Measurements from ENCODE around the gene RFLNA.

Gene RFLNA

DNA sequence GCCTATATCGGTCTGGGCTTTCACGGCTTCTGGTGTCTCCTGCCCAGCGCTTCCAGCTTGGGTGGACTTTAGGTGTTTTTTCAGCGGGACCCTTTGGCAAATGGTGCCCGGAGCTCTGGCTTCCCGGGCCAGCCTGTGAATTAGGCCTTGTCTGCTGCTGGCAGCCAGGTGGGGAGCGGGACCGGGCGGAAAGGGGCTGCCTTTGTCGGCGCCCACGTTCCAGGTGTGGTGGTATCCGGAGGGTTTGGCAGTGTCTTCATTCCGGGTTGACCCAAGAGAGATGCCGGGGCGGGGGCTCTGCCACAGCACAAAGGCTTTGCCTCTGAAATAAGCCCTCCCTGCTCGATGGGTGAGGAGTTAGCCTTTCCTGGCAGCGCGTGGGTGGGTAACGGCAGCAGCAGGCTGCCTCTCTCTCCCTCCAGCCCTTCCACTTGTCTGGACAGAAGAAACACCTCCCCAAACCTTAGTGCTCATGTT is 9.5 kb downstream of the RFLNA start:
- Histone ChIP-seq H3K27me3 (ENCODE audit: insufficient read depth, low read length) (no peaks in the 10 kb centered on the region), H3K36me3 (ENCODE audit: insufficient read depth, low read length) (no peaks in the 10 kb centered on the region), H3K4me1 (ENCODE audit: insufficient read depth, low read length, severe bottlenecking) (no peaks in the 10 kb centered on the region), H3K9ac (ENCODE audit: low read length) (no peak overlapping the region), H4K20me1 (ENCODE audit: insufficient read depth, low read length) (no peaks in the 10 kb centered on the region), H3K9me3 (ENCODE audit: low read length) (no peaks in the 10 kb centered on the region), H3K4me3 (ENCODE audit: low read depth, low read length, poor library complexity, severe bottlenecking) (no peak overlapping the region), H3K79me2 (ENCODE audit: insufficient read depth, low read length) (no peaks in the 10 kb centered on the region), H3K27ac (ENCODE audit: low read depth, low read length, poor library complexity, severe bottlenecking) (no peak overlapping the region), H3K4me2 (ENCODE audit: low read length) (no peak overlapping the region), H3K9me2 (ENCODE audit: low read depth, low read length) (no peaks in the 10 kb centered on the region), H2AFZ (ENCODE audit: low read length) (no peak overlapping the region), H3F3A (ENCODE audit: insufficient read depth, low read length) (no peaks in the 10 kb centered on the region)
- TF ChIP-seq, protein P1, sequence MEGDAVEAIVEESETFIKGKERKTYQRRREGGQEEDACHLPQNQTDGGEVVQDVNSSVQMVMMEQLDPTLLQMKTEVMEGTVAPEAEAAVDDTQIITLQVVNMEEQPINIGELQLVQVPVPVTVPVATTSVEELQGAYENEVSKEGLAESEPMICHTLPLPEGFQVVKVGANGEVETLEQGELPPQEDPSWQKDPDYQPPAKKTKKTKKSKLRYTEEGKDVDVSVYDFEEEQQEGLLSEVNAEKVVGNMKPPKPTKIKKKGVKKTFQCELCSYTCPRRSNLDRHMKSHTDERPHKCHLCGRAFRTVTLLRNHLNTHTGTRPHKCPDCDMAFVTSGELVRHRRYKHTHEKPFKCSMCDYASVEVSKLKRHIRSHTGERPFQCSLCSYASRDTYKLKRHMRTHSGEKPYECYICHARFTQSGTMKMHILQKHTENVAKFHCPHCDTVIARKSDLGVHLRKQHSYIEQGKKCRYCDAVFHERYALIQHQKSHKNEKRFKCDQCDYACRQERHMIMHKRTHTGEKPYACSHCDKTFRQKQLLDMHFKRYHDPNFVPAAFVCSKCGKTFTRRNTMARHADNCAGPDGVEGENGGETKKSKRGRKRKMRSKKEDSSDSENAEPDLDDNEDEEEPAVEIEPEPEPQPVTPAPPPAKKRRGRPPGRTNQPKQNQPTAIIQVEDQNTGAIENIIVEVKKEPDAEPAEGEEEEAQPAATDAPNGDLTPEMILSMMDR (IDR thresholded peaks at IDR 0.05; ENCODE audit: low read length): no peak
- TF ChIP-seq EZH2 (IDR thresholded peaks at IDR 0.05; ENCODE audit: borderline replicate concordance, low read length): no peak

DNA sequence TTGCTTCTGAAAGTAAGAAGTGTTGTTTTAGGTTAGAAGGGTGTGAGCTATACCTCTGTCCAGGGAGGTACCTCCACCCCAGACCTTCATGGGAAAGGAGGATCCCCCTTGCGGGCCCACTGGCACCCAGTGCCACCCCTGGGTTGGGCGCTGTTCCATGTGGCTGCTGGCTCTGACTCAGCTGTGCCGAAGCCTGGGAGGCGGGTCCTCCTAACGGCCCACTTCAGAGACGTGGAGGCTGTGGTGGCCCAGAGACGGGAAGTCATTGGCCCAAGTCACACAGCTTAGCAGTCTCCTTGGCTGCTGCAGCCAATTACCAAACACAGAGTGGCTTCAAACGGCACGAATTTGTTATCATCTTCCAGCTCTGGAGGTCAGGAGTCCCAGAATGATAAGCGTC is 10.2 kb downstream of the RFLNA start:
- Histone ChIP-seq H3K27me3 (ENCODE audit: insufficient read depth, low read length) (no peaks in the 10 kb centered on the region), H3K4me2 (ENCODE audit: low read length) (no peak overlapping the region), H3K4me3 (ENCODE audit: low read depth, low read length, poor library complexity, severe bottlenecking) (no peak overlapping the region), H3K36me3 (ENCODE audit: insufficient read depth, low read length) (no peaks in the 10 kb centered on the region), H3K27ac (ENCODE audit: low read depth, low read length, poor library complexity, severe bottlenecking) (no peak overlapping the region), H3K9me3 (ENCODE audit: low read length) (no peaks in the 10 kb centered on the region), H3K9me2 (ENCODE audit: low read depth, low read length) (no peaks in the 10 kb centered on the region), H4K20me1 (ENCODE audit: insufficient read depth, low read length) (no peaks in the 10 kb centered on the region), H3K9ac (ENCODE audit: low read length) (no peak overlapping the region), H2AFZ (ENCODE audit: low read length) (no peak overlapping the region), H3F3A (ENCODE audit: insufficient read depth, low read length) (no peaks in the 10 kb centered on the region), H3K4me1 (ENCODE audit: insufficient read depth, low read length, severe bottlenecking) (no peaks in the 10 kb centered on the region), H3K79me2 (ENCODE audit: insufficient read depth, low read length) (no peaks in the 10 kb centered on the region)
- TF ChIP-seq EZH2 (IDR thresholded peaks at IDR 0.05; ENCODE audit: borderline replicate concordance, low read length): no peak
- TF ChIP-seq, protein P1 (IDR thresholded peaks at IDR 0.05; ENCODE audit: low read length): no peak

DNA sequence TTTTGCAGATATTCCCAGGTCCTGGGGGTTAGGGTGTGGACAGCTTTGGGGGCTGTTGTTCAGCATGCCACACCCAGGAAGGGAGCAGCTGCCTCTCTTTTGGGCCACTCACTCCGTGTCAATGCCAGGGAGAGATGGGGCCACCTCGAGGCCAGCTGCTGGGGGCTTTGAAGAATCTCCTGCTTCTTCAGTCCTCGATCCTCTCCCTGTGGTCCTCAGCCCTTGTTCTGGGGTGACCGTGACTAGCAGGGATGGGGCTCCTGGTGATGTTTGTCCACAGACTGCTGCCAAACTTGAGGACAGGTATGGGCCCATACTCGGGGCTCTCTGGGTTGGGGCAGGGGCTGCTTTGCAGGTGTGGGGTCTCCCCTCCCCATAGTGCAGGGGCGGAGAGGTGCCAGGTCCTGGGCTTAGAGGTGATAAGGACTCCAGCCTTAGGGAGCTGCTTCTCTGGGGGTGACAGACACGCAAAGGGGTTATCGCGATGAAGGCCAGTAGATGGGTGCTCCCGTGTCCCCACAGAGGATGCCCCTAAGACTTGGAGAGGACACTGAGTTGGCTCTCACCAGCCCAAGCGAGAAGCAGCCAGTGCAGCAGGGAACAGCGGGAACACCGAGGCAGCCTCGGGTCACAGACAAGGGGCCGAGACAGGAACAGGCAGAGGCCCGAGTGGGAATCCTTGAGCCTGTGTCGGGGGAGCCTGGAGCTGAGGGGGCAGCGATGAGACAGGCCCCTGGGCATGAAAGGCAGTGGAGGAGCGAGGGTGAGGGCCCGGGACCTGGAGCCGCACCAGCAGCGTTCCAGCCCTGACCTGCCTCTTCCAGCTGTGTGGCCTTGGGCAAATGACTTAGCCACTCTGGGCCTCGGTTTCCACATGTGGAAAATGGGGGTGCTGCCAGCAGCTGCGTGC is 11.1 kb downstream of the RFLNA start:
- no peak overlapping the region for H3K4me3 ChIP-seq (ENCODE audit: low read depth, low read length, poor library complexity, severe bottlenecking)
- H3K79me2 ChIP-seq (ENCODE audit: insufficient read depth, low read length): no peaks in the 10 kb centered on the region
- H3K27ac ChIP-seq (ENCODE audit: low read depth, low read length, poor library complexity, severe bottlenecking): no peak overlapping the region
- H3K36me3 ChIP-seq (ENCODE audit: insufficient read depth, low read length): no peaks in the 10 kb centered on the region
- H2AFZ ChIP-seq (ENCODE audit: low read length): no peak overlapping the region
- no peak overlapping the region for H3K9ac ChIP-seq (ENCODE audit: low read length)
- H3K9me3 ChIP-seq (ENCODE audit: low read length): no peaks in the 10 kb centered on the region
- no peaks in the 10 kb centered on the region for H3K9me2 ChIP-seq (ENCODE audit: low read depth, low read length)
- no peaks in the 10 kb centered on the region for H3F3A ChIP-seq (ENCODE audit: insufficient read depth, low read length)
- H3K4me2 ChIP-seq (ENCODE audit: low read length): no peak overlapping the region
- H3K27me3 ChIP-seq (ENCODE audit: insufficient read depth, low read length): no peaks in the 10 kb centered on the region
- TF ChIP-seq, protein P1 (IDR thresholded peaks at IDR 0.05; ENCODE audit: low read length): no peak
- TF ChIP-seq EZH2 (IDR thresholded peaks at IDR 0.05; ENCODE audit: borderline replicate concordance, low read length): no peak
- no peaks in the 10 kb centered on the region for H4K20me1 ChIP-seq (ENCODE audit: insufficient read depth, low read length)
- H3K4me1 ChIP-seq (ENCODE audit: insufficient read depth, low read length, severe bottlenecking): no peaks in the 10 kb centered on the region
